Aorta (tissue), 4 donors: Measurements from ENCODE around the gene THOP1. TPM values are rescaled to one million over a fixed set of nuclear protein-coding genes. Genes with fewer than 3 reads are reported as not detected.

Experiments used
- polyA plus RNA-seq, 2 donors: library from polyadenylated mRNA; stranded (reverse); fragments of 200-250 nt; gene quantifications; one replicate each; pipeline ENCODE4 v1.2.3, GENCODE V29; 2013
- total RNA-seq, 2 donors: library from RNA; stranded (reverse); fragmentation: NEBNext Ultra II Directional; extraction: Animal tissue kit (Norgen Biotek cat#: 25700); gene quantifications; one replicate each; pipeline ENCODE4 v1.2.1, GENCODE V29; 2021
- donor health status: healthy with polysubstance abuse.
- donor health status: Bipolar disorder and iron deficiency.
- donor health status: DM: no; HTN: no; CAD: no.
- donor health status: DM: yes; HTN: yes; CAD: no.

The THOP1 gene
- total and polyA plus RNA-seq, 4 donors = 9.3 to 55.4 (median 29.8) TPM

Other genes with a start within 250 kb of the THOP1 start
- 1 to 10 TPM; 2.4 to 6.0 TPM for gene GNG7, start 82.8 kb upstream of the THOP1 start, total RNA-seq
- 1 to 10 TPM in 1 of 2 donors, under 1 TPM in 1; 0.75 to 1.7 TPM for gene GNG7, start 82.8 kb upstream of the THOP1 start, polyA plus RNA-seq
- 1 to 10 TPM; 1.7 to 3.5 TPM for gene DIRAS1, start 64.1 kb upstream of the THOP1 start, total RNA-seq
- under 1 TPM in 1 of 2 donors, not detected in 1; 0.13 TPM for gene DIRAS1, start 64.1 kb upstream of the THOP1 start, polyA plus RNA-seq
- 10 to 100 TPM; 13.6 to 14.1 TPM for gene SLC39A3, start 45.5 kb upstream of the THOP1 start, total RNA-seq
- 10 to 100 TPM in 1 of 2 donors, 1 to 10 TPM in 1; 6.0 to 19.6 TPM for gene SLC39A3, start 45.5 kb upstream of the THOP1 start, polyA plus RNA-seq
- 10 to 100 TPM; 31.5 to 32.9 TPM for gene SGTA, start 2.2 kb upstream of the THOP1 start, total RNA-seq
- 10 to 100 TPM; 30.6 to 55.1 TPM for gene SGTA, start 2.2 kb upstream of the THOP1 start, polyA plus RNA-seq
- 1 to 10 TPM; 3.4 to 6.1 TPM for gene ZNF554, start 34.4 kb downstream of the THOP1 start, total RNA-seq
- gene ZNF554, start 34.4 kb downstream of the THOP1 start, polyA plus RNA-seq = 1 to 10 TPM in 1 of 2 donors, under 1 TPM in 1; 0.38 to 4.4 TPM
- 1 to 10 TPM; 8.1 to 9.5 TPM for gene ZNF555, start 56.0 kb downstream of the THOP1 start, total RNA-seq
- 1 to 10 TPM; 1.8 to 2.1 TPM for gene ZNF555, start 56.0 kb downstream of the THOP1 start, polyA plus RNA-seq
- under 1 TPM in 1 of 2 donors, not detected in 1; 0.16 TPM for gene ZNF556, start 81.8 kb downstream of the THOP1 start, total RNA-seq
- gene ZNF556, start 81.8 kb downstream of the THOP1 start, polyA plus RNA-seq = not detected
- gene ZNF57, start 115.4 kb downstream of the THOP1 start, total RNA-seq = 1 to 10 TPM; 2.7 to 4.1 TPM
- gene ZNF57, start 115.4 kb downstream of the THOP1 start, polyA plus RNA-seq = 1 to 10 TPM; 2.5 to 3.3 TPM
- 1 to 10 TPM; 4.1 to 4.5 TPM for gene ZNF77, start 159.5 kb downstream of the THOP1 start, total RNA-seq
- gene ZNF77, start 159.5 kb downstream of the THOP1 start, polyA plus RNA-seq = 1 to 10 TPM; 1.3 to 3.1 TPM
- 1 to 10 TPM in 1 of 2 donors, under 1 TPM in 1; 0.65 to 3.5 TPM for gene TLE6, start 192.1 kb downstream of the THOP1 start, total RNA-seq
- 10 to 100 TPM in 1 of 2 donors, 1 to 10 TPM in 1; 4.0 to 12.0 TPM for gene TLE6, start 192.1 kb downstream of the THOP1 start, polyA plus RNA-seq
- gene TLE2, start 243.8 kb downstream of the THOP1 start, total RNA-seq = 10 to 100 TPM; 32.9 to 54.8 TPM
- gene TLE2, start 243.8 kb downstream of the THOP1 start, polyA plus RNA-seq = 100 to 1,000 TPM in 1 of 2 donors, 10 to 100 TPM in 1; 32.7 to 127 TPM